Measurements from ENCODE around the gene CDK4. TPM values are rescaled to one million over a fixed set of nuclear protein-coding genes. Genes with fewer than 3 reads are reported as not detected.
A peak's percentile ranks its signal among the peaks of the same experiment; 100 is the strongest.
"Not testable (repeated sequence)": the region's sequence is repeated elsewhere in the genome, so short reads cannot be mapped to it uniquely, and the experiment has no call there.

Gene CDK4
- total RNA-seq (2014; rRNA removed; shearing (Covaris generic)): 115 and 116 TPM in 2 replicates
- polyA plus RNA-seq (2014; cell fraction: nucleus; rRNA removed): 197 and 230 TPM in 2 replicates

DNA sequence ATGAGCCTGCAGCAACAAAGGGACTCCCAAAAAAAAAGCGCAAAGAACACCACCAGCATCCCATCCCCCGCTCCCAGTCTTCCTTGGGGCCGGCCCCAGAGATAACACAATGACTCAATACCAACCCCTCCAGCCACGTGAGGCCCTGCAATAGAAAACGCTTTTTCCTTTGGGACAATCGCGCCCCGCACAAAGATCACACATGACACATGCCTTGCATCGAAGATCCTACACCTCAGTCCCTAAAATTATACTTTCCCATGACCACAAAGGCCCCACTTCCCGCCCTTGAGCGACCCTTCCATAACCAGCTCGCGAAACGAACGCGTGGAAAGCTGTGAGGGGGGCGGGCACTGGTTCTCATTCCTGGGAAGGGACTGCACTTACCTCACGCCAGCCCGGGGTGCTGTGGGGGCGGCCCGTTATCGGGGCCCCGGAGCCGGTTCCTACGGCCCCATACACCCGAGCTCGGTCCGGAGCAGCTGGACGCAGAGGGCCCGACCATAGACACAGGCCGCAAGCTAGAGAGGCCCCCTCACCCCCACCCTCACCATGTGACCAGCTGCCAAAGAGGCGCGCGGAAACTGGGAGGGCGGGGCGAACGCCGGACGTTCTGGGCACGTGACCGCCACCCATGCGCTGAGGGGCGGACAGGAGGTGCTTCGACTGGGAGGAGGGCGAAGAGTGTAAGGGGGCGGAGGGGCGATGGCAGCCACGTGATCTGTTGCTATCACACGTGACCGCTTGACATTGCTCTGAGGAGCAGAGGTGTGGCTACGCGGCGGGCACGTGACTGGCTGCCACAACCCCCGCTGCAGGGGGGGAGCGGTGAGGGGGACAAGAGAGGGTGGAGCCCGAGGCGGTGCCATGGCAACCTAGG lies at the start of gene CDK4:
TSS of gene CDK4 (minus strand) at position 523 of the 880 bp plus-strand sequence. CDS start 593 bp downstream, outside the sequence.
- DNase-seq (ENCODE audit: extremely low read depth, low read depth): peak; percentile 99

DNA sequence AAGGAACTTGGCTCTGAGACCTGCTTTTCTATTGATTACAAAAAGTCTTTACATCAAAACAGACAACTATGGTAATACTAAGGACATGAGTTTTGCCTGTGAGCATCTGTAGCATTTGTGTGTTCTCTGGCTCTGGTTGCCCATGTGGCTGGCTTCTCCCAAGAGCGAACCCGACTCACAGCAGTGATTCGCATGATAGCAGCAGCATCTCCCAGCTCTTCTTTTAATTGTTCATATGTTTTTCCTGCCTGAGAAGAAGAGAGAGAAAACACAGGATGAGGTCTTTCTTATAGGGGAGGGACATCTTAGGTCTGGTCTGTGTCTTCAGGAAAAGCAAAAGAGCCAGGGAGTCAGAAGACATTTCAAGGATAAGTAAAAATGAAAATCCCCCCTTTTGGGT lies 48.9 kb upstream of the CDK4 start:
- DNase-seq (ENCODE audit: extremely low read depth, low read depth): no peak

- DNase-seq (ENCODE audit: extremely low read depth, low read depth): no peak
These were observed 45.8 kb upstream of the CDK4 start for GRCh38 chr12:57797933-57798332.

- DNase-seq (ENCODE audit: extremely low read depth, low read depth): no peak
These were observed 44.9 kb upstream of the CDK4 start for GRCh38 chr12:57796996-57797395.

GRCh38 chr12:57795354-57795753 lies 43.2 kb upstream of the CDK4 start:
- no peak for DNase-seq (ENCODE audit: extremely low read depth, low read depth)

DNA sequence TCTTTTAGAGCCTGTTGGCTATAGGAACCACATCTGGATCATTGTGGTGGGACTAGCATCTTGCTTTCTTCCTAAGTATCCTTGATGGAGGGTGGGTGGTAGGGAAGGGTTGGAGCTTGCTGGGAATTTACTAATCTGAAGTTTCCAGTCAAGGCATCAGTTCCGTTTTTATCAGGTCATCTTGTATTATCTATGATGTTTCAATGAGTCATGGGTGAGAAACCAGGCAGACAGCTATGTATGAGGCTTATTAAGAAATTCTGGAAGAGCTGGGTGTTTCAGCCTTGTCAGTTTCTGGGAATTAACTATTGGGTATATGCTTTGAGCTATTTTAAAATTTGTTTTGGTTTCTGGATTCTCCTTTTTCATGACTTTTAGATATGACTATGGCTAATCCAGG lies 41.8 kb upstream of the CDK4 start:
- no peak for DNase-seq (ENCODE audit: extremely low read depth, low read depth)

DNA sequence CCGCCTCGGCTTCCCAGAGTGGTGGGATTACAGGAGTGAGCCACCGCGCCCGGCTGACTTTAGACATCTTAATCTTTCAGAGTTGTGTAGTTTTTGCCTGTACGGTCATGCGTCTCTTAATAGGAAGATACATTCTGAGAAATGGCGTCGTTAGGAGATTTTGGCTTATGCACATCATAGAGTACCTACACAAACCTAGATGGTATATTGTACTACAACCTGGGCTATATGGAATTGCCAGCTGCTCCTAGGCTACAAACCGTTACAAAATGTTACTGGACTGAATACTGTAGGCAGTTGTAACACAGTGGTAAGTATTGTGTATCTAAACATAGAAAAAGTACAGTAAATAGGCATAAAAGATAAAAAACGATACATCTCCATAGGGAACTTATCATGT lies 31.8 kb upstream of the CDK4 start:
- DNase-seq (ENCODE audit: extremely low read depth, low read depth): no peak

- DNase-seq (ENCODE audit: extremely low read depth, low read depth): no peak
These were observed 31.3 kb upstream of the CDK4 start for GRCh38 chr12:57783466-57783801.

GRCh38 chr12:57782608-57783465 lies 30.7 kb upstream of the CDK4 start, which contains the start of gene TSFM:
TSS of gene TSFM (plus strand) at chr12:57782787. CDS start at chr12:57782802, 15 bp downstream.
- peak; percentile 94 for DNase-seq (ENCODE audit: extremely low read depth, low read depth)

- no peak for DNase-seq (ENCODE audit: extremely low read depth, low read depth)
These were observed 30.1 kb upstream of the CDK4 start for GRCh38 chr12:57782243-57782607.

- no peak for DNase-seq (ENCODE audit: extremely low read depth, low read depth)
These were observed 29.7 kb upstream of the CDK4 start for GRCh38 chr12:57781801-57782200.

- no peak for DNase-seq (ENCODE audit: extremely low read depth, low read depth)
These were observed 29.1 kb upstream of the CDK4 start for GRCh38 chr12:57781244-57781643.

DNA sequence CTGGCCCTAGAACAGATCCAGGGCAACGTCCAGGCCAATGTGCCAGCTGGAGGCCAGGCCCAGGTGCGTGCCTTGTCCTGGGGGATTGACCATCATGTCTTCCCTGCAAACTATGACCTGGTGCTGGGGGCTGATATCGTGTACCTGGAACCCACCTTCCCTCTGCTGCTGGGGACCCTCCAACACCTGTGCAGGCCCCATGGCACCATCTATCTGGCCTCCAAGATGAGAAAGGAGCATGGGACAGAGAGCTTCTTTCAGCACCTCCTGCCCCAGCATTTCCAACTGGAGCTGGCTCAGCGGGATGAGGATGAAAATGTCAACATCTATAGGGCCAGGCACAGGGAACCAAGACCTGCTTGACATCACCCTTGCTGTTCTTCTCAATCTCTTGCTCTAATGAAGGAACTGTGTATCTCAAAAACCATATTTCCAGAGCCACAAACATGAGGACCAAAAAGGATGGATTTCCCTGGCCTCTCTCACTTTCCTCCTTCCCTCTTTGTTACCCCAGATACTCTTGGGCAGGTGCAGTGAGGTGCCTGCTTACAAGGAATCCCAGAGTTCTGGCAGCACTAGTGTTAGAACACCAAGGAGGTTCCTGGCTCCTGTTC lies 28.3 kb upstream of the CDK4 start:
- DNase-seq (ENCODE audit: extremely low read depth, low read depth): no peak

- DNase-seq (ENCODE audit: extremely low read depth, low read depth): no peak
These were observed 27.6 kb upstream of the CDK4 start for GRCh38 chr12:57779736-57780135.

DNA sequence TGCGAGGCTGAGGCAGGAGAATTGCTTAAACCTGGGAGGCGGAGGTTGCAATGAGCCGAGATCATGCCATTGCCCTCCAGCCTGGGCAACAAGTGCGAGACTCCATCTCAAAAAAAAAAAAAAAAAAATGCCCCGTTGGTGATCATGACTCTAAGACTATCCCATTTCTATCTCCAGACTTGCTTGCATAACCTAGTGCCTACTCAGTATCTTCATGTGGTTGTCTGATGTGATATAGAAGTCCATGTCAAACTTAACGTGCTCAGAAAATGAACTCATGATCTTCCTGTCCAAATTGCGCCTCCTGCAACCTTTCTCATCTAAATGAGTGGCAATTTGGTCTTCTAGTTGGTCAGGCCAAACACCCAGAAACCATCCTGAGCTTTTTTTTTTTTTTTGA lies 25.8 kb upstream of the CDK4 start:
- no peak for DNase-seq (ENCODE audit: extremely low read depth, low read depth)

DNA sequence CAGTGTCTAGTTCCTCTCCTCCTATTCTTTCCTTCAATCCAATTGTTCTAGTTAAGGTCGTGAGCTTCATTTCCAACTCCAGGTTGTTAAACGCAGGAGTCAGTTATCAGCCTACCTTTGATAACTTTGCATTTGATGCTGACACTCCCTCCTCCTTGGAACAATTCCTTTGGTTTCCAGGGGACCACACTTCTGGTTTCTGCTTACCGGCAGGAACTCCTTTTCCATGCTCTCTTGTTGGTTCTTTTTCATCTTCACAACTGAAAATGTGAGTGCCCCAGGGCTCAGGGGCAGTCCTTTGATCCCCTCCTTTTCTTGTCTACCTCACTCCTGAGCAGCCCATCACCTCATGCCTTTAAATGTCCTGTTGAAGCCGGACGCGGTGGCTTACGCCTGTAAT lies 25.3 kb upstream of the CDK4 start:
- no peak for DNase-seq (ENCODE audit: extremely low read depth, low read depth)

- no peak for DNase-seq (ENCODE audit: extremely low read depth, low read depth)
These were observed 24.1 kb upstream of the CDK4 start for GRCh38 chr12:57776247-57776587.

- no peak for DNase-seq (ENCODE audit: extremely low read depth, low read depth)
These were observed 23.6 kb upstream of the CDK4 start for GRCh38 chr12:57775563-57776246.

GRCh38 chr12:57775044-57775443 lies 22.9 kb upstream of the CDK4 start:
- DNase-seq (ENCODE audit: extremely low read depth, low read depth): no peak

- not testable (repeated sequence) for DNase-seq (ENCODE audit: extremely low read depth, low read depth)
These were observed 22.5 kb upstream of the CDK4 start for GRCh38 chr12:57774634-57775033.

Measured in NCI-H460 (cell line).